Stimulated activated CD8-positive, alpha-beta memory T cell treated with anti-CD3 and anti-CD28 coated beads, Interleukin-2, amount 100 ng/mL, for 48 hours (primary cell): ENCODE data around the gene ZBTB11.
"Not testable (repeated sequence)": the region's sequence is repeated elsewhere in the genome, so short reads cannot be mapped to it uniquely, and the experiment has no call there.

Experiments used
- DNase-seq, 2 donors: peaks; one replicate each; pipeline ENCODE4 v3.0.0-alpha.2; 2020; ENCODE audit warnings: low read depth in 2 of 2

The ZBTB11 gene

GRCh38 chr3:101691685-101692671 is 15.0 kb upstream of the ZBTB11 start:
- DNase-seq: not testable (repeated sequence)

GRCh38 chr3:101690972-101691371 is 14.0 kb upstream of the ZBTB11 start:
- DNase-seq: no peak

GRCh38 chr3:101689286-101689685 is 12.4 kb upstream of the ZBTB11 start:
- no peak for DNase-seq

GRCh38 chr3:101687142-101687931 is 10.4 kb upstream of the ZBTB11 start:
- DNase-seq: no peak

GRCh38 chr3:101685870-101686307 is 9.0 kb upstream of the ZBTB11 start:
- DNase-seq: no peak

- no peak for DNase-seq
These were observed 8.1 kb upstream of the ZBTB11 start for GRCh38 chr3:101685050-101685400.

- DNase-seq: no peak
These were observed 3.5 kb upstream of the ZBTB11 start for GRCh38 chr3:101680466-101680865.

- not testable (repeated sequence) for DNase-seq
These were observed 1.9 kb upstream of the ZBTB11 start for GRCh38 chr3:101678837-101679236.

- no peak for DNase-seq
These were observed 729 bp upstream of the ZBTB11 start for GRCh38 chr3:101677436-101678286.

GRCh38 chr3:101676216-101676764 is 642 bp downstream of the ZBTB11 start:
- peak; percentile 94 to 98 for DNase-seq

GRCh38 chr3:101675709-101676215 is 1.2 kb downstream of the ZBTB11 start:
- DNase-seq: no peak

GRCh38 chr3:101674518-101674917 is 2.4 kb downstream of the ZBTB11 start:
- DNase-seq: no peak

- no peak for DNase-seq
These were observed 3.0 kb downstream of the ZBTB11 start for GRCh38 chr3:101673953-101674352.

- no peak for DNase-seq
These were observed 5.9 kb downstream of the ZBTB11 start for GRCh38 chr3:101671014-101671413.

GRCh38 chr3:101667844-101668243 is 9.1 kb downstream of the ZBTB11 start:
- DNase-seq: no peak

GRCh38 chr3:101667331-101667730 is 9.6 kb downstream of the ZBTB11 start:
- no peak for DNase-seq

GRCh38 chr3:101665851-101666250 is 11.1 kb downstream of the ZBTB11 start:
- DNase-seq: no peak

- DNase-seq: no peak
These were observed 11.6 kb downstream of the ZBTB11 start for GRCh38 chr3:101665357-101665756.

- DNase-seq: no peak
These were observed 16.2 kb downstream of the ZBTB11 start for GRCh38 chr3:101660714-101661113.

- no peak for DNase-seq
These were observed 20.3 kb downstream of the ZBTB11 start for GRCh38 chr3:101656651-101657050.

GRCh38 chr3:101646726-101647125 is 30.2 kb downstream of the ZBTB11 start:
- no peak for DNase-seq
